Body of pancreas (tissue), 4 donors: ENCODE results near the gene CD4.

Source experiments
- POLR2A ChIP-seq, 3 donors: fragments of 450-650 bp; IDR thresholded peaks; one replicate each; pipeline ENCODE4 v1.6.1; 2016; ENCODE audit warnings: antibody characterized with exemption in 3 of 3, mild to moderate bottlenecking in 2 of 3
- TF ChIP-seq, protein P1 (sequence below), 7 experiments: fragments of 450-650 bp in 4 of 7; fragments of 200-600 bp in 3 of 7; sonication (generic) in 3 of 7; IDR thresholded peaks; one replicate each; pipeline ENCODE4 v1.5.1; 2016 to 2019; ENCODE audit warnings: antibody characterized with exemption in 7 of 7

GRCh38 chr12:6832125-6832524 is 42.8 kb downstream of the CD4 start:
- TF ChIP-seq, protein P1, sequence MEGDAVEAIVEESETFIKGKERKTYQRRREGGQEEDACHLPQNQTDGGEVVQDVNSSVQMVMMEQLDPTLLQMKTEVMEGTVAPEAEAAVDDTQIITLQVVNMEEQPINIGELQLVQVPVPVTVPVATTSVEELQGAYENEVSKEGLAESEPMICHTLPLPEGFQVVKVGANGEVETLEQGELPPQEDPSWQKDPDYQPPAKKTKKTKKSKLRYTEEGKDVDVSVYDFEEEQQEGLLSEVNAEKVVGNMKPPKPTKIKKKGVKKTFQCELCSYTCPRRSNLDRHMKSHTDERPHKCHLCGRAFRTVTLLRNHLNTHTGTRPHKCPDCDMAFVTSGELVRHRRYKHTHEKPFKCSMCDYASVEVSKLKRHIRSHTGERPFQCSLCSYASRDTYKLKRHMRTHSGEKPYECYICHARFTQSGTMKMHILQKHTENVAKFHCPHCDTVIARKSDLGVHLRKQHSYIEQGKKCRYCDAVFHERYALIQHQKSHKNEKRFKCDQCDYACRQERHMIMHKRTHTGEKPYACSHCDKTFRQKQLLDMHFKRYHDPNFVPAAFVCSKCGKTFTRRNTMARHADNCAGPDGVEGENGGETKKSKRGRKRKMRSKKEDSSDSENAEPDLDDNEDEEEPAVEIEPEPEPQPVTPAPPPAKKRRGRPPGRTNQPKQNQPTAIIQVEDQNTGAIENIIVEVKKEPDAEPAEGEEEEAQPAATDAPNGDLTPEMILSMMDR (IDR thresholded peaks at IDR 0.05) = no peak
- TF ChIP-seq POLR2A (IDR thresholded peaks at IDR 0.05) = no peak
